ENCODE measurements around the gene SEBOX.
"Not testable (repeated sequence)": the region's sequence is repeated elsewhere in the genome, so short reads cannot be mapped to it uniquely, and the experiment has no call there.

Gene SEBOX

GRCh38 chr17:28367641-28368305 lies 2.8 kb upstream of the SEBOX start:
- DNase-seq: no peak

- DNase-seq: no peak
These were observed 1.6 kb upstream of the SEBOX start for GRCh38 chr17:28366605-28367004.

GRCh38 chr17:28365487-28365886 lies 488 bp upstream of the SEBOX start:
- no peak for DNase-seq

- no peak for DNase-seq
These were observed 986 bp downstream of the SEBOX start for GRCh38 chr17:28363776-28364650.

- DNase-seq: no peak
These were observed 1.8 kb downstream of the SEBOX start for GRCh38 chr17:28363186-28363585.

- no peak for DNase-seq
These were observed 7.2 kb downstream of the SEBOX start for GRCh38 chr17:28357901-28358197.

- peak; percentile 87 for DNase-seq
These were observed 7.7 kb downstream of the SEBOX start, which contains the start of gene POLDIP2 for GRCh38 chr17:28357061-28357900. POLDIP2 (minus strand) TSS chr17:28357527; CDS start chr17:28357448, 79 bp downstream.

- no peak for DNase-seq
These were observed 14.7 kb downstream of the SEBOX start for GRCh38 chr17:28350271-28350670.

- DNase-seq: no peak
These were observed 16.0 kb downstream of the SEBOX start for GRCh38 chr17:28348979-28349378.

GRCh38 chr17:28347261-28347891 lies 17.6 kb downstream of the SEBOX start:
- DNase-seq: no peak

GRCh38 chr17:28346746-28347246 lies 18.2 kb downstream of the SEBOX start:
- no peak for DNase-seq

- no peak for DNase-seq
These were observed 18.8 kb downstream of the SEBOX start for GRCh38 chr17:28346199-28346580.

GRCh38 chr17:28345419-28346198 lies 19.4 kb downstream of the SEBOX start:
- no peak for DNase-seq

- no peak for DNase-seq
These were observed 20.5 kb downstream of the SEBOX start for GRCh38 chr17:28344435-28344901.

GRCh38 chr17:28344011-28344410 lies 21.0 kb downstream of the SEBOX start:
- no peak for DNase-seq

- DNase-seq: no peak
These were observed 21.5 kb downstream of the SEBOX start for GRCh38 chr17:28343491-28343932.

- no peak for DNase-seq
These were observed 22.7 kb downstream of the SEBOX start for GRCh38 chr17:28342313-28342712.

GRCh38 chr17:28341516-28341915 lies 23.5 kb downstream of the SEBOX start:
- DNase-seq: no peak

- no peak for DNase-seq
These were observed 24.6 kb downstream of the SEBOX start for GRCh38 chr17:28340374-28340773.

GRCh38 chr17:28339431-28339830 lies 25.6 kb downstream of the SEBOX start:
- no peak for DNase-seq

GRCh38 chr17:28338769-28339212 lies 26.2 kb downstream of the SEBOX start:
- DNase-seq: not testable (repeated sequence)
